ENCODE data around the gene NDUFAF2.
"Not testable (repeated sequence)": the region's sequence is repeated elsewhere in the genome, so short reads cannot be mapped to it uniquely, and the experiment has no call there.

Gene NDUFAF2

DNA sequence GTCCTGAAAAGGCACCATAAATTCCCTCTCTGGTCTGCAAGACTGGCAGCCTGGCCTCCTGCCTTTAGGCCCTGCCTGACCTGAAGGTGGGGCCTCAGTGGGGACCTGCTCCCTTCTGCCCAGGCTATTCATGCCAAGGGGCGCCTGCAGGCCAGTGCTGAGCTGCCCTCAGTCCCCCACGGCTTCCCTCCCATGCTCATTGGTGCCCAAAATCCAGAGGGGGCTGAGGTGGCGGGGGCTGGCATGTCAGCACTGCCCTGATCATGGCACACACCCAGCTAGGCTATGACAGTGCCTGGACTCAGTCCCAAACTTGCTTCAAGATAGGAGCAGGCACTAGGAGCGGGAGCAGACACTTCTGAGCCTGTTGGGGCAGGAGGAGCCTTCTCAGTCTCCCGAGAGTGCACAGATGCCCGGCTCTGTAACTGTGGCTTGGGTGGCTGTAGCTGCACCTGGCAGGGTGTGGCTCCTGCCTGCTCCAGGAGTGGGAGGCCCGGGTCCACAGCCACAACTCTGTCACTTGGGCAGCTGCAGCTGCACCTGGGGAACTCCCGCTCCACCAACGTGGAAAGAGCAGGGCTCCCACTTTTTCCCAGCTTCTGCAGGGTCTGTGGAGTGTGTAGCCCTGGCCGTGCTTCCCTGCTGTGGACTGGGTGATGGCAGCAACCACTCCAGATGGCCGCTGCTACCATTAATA, 49.0 kb downstream of the NDUFAF2 start:
- no peak for DNase-seq

- no peak for DNase-seq
Observed at GRCh38 chr5:60996368-60996767, 51.4 kb downstream of the NDUFAF2 start.

- DNase-seq, result no peak
Observed at GRCh38 chr5:60997721-60998120, 52.7 kb downstream of the NDUFAF2 start.

- no peak for DNase-seq
Observed at GRCh38 chr5:61000887-61001286, 55.9 kb downstream of the NDUFAF2 start.

DNA sequence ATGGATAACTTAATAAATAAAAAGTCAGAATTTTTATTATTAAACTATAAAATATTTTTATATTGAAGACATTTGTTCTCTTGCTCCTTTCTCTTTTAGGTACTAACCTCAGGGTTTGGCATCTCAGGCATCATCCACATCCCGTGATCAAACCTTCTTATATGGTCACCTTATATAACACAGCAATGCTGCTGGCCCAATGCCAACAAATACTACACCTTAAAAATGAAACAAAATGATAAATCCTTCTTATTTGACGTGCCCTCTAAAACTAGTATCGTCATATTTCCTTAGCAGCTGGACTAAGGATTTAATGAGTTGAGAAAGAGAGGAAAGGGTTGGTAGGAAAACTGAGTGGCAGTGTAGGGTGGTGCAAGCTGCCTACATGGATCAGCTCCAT, 56.6 kb downstream of the NDUFAF2 start:
- DNase-seq, result no peak

DNA sequence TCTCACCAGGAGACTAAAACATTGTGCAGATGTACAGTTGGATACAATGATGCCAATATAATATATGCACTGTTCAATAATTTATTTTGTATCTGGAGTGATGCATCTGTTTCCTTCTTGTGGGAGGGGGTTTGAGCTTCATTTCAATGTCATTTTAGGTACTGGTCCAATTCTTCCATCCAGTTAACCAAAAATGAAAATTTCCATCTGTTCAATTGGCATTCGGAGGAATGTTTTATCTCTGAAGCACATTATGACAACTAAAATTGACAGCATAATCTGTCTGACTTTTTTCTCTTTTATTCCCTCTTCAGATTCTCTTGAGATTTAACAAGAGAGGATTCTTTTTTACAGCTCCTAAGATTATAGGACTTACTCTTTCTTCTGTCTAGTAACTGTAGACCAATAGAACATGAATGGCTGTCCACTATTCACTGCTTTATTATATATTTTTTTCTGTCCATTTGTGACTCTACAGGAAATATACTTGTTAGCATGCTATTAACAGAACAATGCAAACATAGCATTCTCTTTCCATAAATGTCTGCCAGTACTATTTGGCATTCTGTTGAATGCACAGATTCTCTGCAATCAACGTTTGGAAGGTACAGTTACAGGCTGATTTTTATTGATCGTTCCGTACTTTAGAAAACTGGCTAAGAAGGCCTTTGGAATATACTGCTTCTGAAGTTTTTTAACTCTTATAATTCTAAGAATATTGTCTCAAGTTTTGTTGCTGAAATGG, 57.8 kb downstream of the NDUFAF2 start:
- no peak for DNase-seq

GRCh38 chr5:61004448-61004847, 59.4 kb downstream of the NDUFAF2 start:
- no peak for DNase-seq

- no peak for DNase-seq
Observed at GRCh38 chr5:61009907-61010306, 64.9 kb downstream of the NDUFAF2 start.

DNA sequence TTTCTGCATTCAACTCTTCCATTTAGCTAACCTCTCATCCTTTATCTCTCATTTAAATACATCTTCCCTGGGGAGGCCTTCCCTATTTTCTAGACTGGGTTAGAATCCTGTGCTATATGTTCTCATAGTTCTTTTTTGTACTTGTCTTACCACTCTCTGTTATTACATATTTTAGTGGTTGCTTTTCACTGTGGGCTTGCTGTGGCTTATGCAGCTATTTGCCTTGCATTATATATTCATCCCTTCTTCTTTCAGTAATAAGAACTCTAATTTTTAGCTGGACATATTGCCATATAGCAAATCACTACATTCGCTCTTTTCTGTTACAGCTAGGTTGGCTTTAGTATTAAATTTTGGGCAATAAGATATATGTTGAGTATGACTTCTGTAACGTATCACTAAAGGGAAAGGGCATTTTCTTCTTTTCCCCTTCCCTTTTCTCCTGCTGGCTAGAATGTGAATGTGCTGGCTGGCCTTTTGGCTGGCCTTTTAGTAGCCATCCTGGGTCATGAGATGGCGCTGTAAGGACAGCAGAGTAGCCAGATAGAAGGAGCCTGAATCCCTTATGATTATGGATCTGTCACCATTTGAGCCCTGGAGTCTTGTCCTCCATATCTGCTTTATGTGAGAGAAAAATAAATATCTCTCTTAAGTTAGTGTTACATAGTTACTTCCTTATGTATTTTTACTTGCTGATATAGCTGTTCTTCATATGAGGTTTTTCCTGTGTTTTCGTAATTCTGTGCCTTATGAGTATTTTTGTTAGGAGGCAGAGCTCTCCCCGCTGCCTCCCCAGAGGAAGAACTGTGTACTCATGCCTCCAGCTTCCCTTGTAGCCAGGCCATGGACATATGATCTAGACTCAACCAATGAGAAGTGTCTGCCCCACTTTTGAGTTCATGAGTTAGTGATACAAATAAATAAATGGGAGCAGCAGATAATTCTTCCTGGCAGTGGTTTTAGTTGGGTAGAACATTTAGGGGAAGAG, 65.8 kb downstream of the NDUFAF2 start:
- no peak for DNase-seq

GRCh38 chr5:61018062-61018461, 73.1 kb downstream of the NDUFAF2 start:
- DNase-seq, result no peak

DNA sequence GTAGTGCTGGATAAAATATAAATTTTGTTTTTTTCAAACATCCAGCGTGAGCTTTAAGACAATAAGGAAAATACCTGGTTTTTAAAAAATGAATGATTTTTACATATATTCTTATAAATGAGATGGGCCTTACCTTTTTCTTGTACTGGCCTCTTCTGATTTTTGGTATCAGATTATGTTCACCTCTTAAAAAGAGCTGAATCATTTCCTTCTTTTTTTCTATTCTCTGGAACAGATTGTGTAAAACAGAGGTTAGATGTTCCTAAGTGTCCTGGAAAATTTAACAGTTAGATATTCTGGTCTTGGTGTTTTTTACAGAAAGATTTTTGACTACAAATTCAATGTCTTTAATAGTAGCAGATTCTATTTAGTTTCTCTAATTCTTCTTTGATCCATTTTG, 74.6 kb downstream of the NDUFAF2 start:
- no peak for DNase-seq

DNA sequence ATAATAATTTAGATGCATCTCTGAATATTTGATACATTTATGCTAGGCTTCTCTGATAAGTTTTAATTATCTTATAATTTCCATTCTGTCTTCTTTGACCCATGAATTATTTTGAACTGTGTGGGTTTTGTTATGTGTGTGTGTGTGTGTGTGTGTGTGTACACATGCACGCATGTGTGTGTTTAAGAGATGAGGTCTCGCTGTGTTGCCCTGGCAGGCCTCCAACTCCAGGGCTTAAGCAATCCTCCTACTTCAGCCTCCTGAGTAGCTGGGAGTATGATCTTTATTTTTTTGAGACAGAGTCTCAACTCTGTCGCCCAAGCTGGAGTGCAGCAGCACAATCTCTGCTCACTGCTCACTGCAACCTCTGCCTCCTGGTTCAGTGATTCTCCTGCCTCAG, 75.4 kb downstream of the NDUFAF2 start:
- no peak for DNase-seq

DNA sequence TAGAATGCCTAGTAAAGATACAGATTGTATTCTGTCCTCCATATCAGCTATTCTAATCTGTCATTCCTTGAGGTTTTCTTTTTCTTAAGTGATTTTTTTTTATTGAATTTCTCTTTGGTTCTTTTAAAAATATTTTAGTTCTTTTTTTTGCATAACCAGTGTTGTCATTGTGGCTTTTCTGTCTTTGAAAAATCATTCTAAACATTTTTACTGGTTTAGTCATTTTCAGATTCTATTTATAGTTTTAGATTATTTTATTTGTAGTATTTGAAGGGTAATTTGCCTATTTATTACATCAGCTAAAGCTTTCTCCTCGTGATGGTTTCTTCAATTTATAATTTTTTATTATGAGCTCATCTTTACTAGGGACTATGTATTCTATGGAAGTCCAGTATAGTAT, 78.1 kb downstream of the NDUFAF2 start:
- DNase-seq, result no peak

DNA sequence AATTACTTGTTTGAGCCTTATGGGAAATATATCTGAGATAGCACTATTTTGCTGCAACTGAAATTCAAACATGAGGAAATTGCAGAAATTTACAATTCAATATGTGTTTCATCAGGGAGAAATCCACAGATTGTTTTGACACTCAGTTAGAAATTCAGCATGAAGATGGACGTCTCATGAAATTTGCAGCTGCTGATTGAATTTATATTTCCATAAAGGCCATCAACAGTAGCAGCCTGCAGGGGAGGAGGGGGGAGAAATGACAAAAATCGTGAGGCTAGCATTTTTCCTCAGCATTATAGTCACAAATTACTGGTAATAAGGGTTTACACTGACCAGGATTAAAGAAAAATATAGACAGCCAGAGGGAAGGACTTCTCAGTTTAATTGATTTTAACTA, 81.0 kb downstream of the NDUFAF2 start:
- DNase-seq, result no peak

DNA sequence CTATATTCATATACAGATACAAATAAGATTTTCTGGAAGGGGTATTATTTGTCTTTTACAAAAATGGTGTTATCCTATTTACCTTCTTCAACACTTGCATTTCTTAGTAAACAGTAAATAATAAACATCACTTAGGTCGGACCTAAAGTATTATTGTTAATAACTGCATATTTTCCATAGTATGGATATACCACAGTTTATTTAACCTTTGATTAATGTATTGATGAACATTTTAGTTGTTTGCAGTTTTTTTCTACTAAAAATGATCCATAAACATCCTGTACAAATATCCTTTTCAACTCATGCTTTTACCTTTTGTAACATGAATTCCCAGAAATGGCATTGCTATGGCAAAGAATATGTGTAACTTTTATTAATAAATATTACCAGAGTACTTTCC, 83.4 kb downstream of the NDUFAF2 start:
- DNase-seq, result no peak

- no peak for DNase-seq
Observed at GRCh38 chr5:61029456-61030162, 84.6 kb downstream of the NDUFAF2 start.

GRCh38 chr5:61030163-61030482, 85.1 kb downstream of the NDUFAF2 start:
- no peak for DNase-seq

GRCh38 chr5:61031301-61031700, 86.3 kb downstream of the NDUFAF2 start:
- DNase-seq, result not testable (repeated sequence)

- no peak for DNase-seq
Observed at GRCh38 chr5:61044545-61044944, 99.5 kb downstream of the NDUFAF2 start.

GRCh38 chr5:61047346-61047745, 102.3 kb downstream of the NDUFAF2 start:
- DNase-seq, result no peak

- no peak for DNase-seq
Observed at GRCh38 chr5:61048534-61048933, 103.5 kb downstream of the NDUFAF2 start.

GRCh38 chr5:61050292-61050691, 105.3 kb downstream of the NDUFAF2 start:
- DNase-seq, result no peak

GRCh38 chr5:61051267-61051666, 106.3 kb downstream of the NDUFAF2 start:
- DNase-seq, result no peak
